ENCODE results near the gene CASR. TPM values are rescaled to one million over a fixed set of nuclear protein-coding genes. Genes with fewer than 3 reads are reported as not detected.

Gene CASR
- total RNA-seq, 1 experiment from 2014 or later: 0.02 TPM

GRCh38 chr3:122198966-122199365, 15.5 kb downstream of the CASR start:
- H3K4me1 Mint-ChIP-seq: no peaks in the 10 kb centered on the region
- H2BK120ac ChIP-seq (ENCODE audit: low read depth, low read length, poor library complexity, severe bottlenecking): no peak overlapping the region
- no CpG with 5 or more reads among the region's 2 CpGs for WGBS (ENCODE audit: extremely low coverage, insufficient read length, low lambda C conversion rate)

More at GRCh38 chr3:122198966-122199365, 15.5 kb downstream of the CASR start:
- Histone ChIP-seq H4K20me1 (ENCODE audit: control insufficient read depth, insufficient read depth, insufficient read length) (no peaks in the 10 kb centered on the region), H3T11ph (ENCODE audit: low read length) (no peak overlapping the region), H3K9me3 (ENCODE audit: control insufficient read depth, low read depth, low read length) (no peaks in the 10 kb centered on the region), H2BK20ac (ENCODE audit: low read depth, low read length, poor library complexity, severe bottlenecking) (no peak overlapping the region), H3K4me2 (ENCODE audit: insufficient read depth, insufficient read length, low read length) (no peak overlapping the region), H4K5ac (ENCODE audit: insufficient read length, low read depth, low read length) (no peak overlapping the region), H3K27ac (ENCODE audit: insufficient read length, low read depth, low read length) (no peak overlapping the region), H3K23me2 (ENCODE audit: insufficient read length, low read depth, low read length, poor library complexity, severe bottlenecking) (no peaks in the 10 kb centered on the region), H3K79me1 (ENCODE audit: insufficient read depth, low read depth, low read length, poor library complexity, severe bottlenecking) (no peaks in the 10 kb centered on the region), H2AK5ac (ENCODE audit: insufficient read length, low read length) (no peak overlapping the region), H3K56ac (ENCODE audit: insufficient read length, low read depth, low read length) (no peak overlapping the region), H3K18ac (ENCODE audit: insufficient read length, low read depth, low read length) (no peak overlapping the region), H2BK12ac (ENCODE audit: insufficient read length, low read depth, low read length) (no peak overlapping the region), H3K4ac (ENCODE audit: low read depth, low read length) (no peak overlapping the region), H3K27me3 (ENCODE audit: insufficient read depth, low read length) (no peaks in the 10 kb centered on the region), H4K91ac (ENCODE audit: insufficient read length, low read depth, low read length) (no peak overlapping the region), H3K23ac (ENCODE audit: insufficient read length, low read depth, low read length) (no peak overlapping the region), H3K14ac (ENCODE audit: insufficient read depth, low read length) (no peak overlapping the region), H2BK5ac (ENCODE audit: insufficient read length, low read length) (no peak overlapping the region), H3K4me1 (ENCODE audit: insufficient read depth, low read length) (no peaks in the 10 kb centered on the region), H3K79me2 (ENCODE audit: insufficient read depth, low read length) (no peaks in the 10 kb centered on the region), H4K8ac (replicated peaks; ENCODE audit: insufficient read length, low read depth, low read length) (no peak overlapping the region), H3K9ac (ENCODE audit: extremely low read depth, insufficient read length, low read length) (no peak overlapping the region), H2AFZ (ENCODE audit: low read length) (no peak overlapping the region), H2BK15ac (ENCODE audit: low read depth, low read length) (no peak overlapping the region)
- Mint-ChIP-seq H3K4me3 (no peak overlapping the region), H3K36me3 (ENCODE audit: insufficient read depth in 1 of 3, low read depth in 3 of 3) (peaks cover 0 to 5% (median 2%) of the 10 kb centered on the region in 3 experiments; a peak in 1 of 7 replicates), H3K27ac (no peak overlapping the region), H3K9me3 (peaks cover 14 to 15% of the 10 kb centered on the region in 2 experiments), H3K27me3 (ENCODE audit: low read depth) (peaks cover 2% of the 10 kb centered on the region)
- no peak for DNase-seq
- no peak for TF ChIP-seq CTCF (conservative IDR thresholded peaks at IDR 0.05)
